OCI-LY1 (cell line): Measurements from ENCODE around the gene MIS18A.

Experiments
- EZH2 ChIP-seq: fragments of 200-600 bp; sonication (generic), shearing (Covaris generic); IDR thresholded peaks from 2 replicates; pipeline ENCODE4 v1.8.0; 2017; ENCODE audit warnings: borderline replicate concordance, mixed run types, mild to moderate bottlenecking, antibody characterized with exemption, low read length, moderate library complexity, mixed read lengths
- TF ChIP-seq, protein P1 (sequence below): fragments of 200-600 bp; sonication (generic), shearing (Covaris generic); IDR thresholded peaks from 2 replicates; pipeline ENCODE4 v1.5.1; 2017; ENCODE audit warnings: mild to moderate bottlenecking, antibody characterized with exemption, low read length, moderate library complexity, mixed read lengths

DNA sequence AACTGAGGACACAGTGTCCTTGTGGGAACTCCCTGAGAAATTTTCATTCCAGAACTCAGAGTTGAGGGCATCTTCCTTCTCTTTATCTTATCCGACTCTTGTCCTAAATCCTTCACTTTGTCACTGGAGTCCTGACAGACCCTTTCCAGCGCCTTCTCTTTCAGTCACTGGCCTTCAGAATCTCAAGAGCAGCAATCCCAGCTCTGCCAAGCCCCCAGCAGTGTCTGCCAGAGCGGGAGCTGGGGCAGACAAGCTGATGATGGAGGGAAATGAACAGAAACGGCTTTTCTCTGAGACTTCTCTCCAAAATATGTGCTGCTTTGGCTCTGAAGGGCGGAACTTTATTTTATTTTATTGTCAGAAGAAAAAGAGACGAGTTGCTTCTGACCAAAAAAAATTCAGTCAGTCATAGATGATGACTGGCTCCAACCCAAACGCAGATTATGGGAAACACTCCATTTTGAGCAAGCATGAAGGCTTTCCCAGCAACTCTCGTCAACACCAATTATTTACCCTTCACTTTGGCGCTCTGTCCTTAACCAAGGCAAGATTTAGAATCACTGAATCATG is 32.2 kb downstream of the MIS18A start:
- TF ChIP-seq, protein P1, sequence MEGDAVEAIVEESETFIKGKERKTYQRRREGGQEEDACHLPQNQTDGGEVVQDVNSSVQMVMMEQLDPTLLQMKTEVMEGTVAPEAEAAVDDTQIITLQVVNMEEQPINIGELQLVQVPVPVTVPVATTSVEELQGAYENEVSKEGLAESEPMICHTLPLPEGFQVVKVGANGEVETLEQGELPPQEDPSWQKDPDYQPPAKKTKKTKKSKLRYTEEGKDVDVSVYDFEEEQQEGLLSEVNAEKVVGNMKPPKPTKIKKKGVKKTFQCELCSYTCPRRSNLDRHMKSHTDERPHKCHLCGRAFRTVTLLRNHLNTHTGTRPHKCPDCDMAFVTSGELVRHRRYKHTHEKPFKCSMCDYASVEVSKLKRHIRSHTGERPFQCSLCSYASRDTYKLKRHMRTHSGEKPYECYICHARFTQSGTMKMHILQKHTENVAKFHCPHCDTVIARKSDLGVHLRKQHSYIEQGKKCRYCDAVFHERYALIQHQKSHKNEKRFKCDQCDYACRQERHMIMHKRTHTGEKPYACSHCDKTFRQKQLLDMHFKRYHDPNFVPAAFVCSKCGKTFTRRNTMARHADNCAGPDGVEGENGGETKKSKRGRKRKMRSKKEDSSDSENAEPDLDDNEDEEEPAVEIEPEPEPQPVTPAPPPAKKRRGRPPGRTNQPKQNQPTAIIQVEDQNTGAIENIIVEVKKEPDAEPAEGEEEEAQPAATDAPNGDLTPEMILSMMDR = no peak
- TF ChIP-seq EZH2 = no peak
